ENCODE results near the gene RAP1GDS1. TPM values are rescaled to one million over a fixed set of nuclear protein-coding genes. Genes with fewer than 3 reads are reported as not detected.
"Not testable (repeated sequence)": the region's sequence is repeated elsewhere in the genome, so short reads cannot be mapped to it uniquely, and the experiment has no call there.

RAP1GDS1 gene
- total and polyA plus RNA-seq, 5 experiments from 2014 or later: 23.2 to 41.3 (median 30.7) TPM

DNA sequence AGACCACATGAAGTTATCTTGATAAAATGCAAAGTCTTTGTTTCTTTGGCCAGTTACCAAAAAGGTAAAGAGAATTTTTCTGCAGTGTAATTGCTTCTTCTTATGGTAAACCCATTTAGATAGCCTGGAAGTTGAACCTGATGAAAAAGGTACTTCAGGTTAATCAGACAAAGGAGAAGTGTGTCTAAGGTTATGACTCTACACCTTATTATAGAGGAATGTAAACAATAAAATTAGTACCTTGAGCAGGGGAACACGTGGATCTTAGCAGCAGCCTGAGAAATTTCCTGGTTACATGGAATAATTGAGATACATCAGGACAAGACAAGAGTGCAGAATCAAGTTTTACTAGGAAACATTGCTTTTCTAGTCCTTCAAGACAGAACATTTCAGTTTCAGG is 70.8 kb downstream of the RAP1GDS1 start:
- H3K27ac Mint-ChIP-seq: no peak overlapping the region
- no peak for DNase-seq
- H3K4me1 Mint-ChIP-seq: peaks cover 0 to 9% (median 3%) of the 10 kb centered on the region in 4 donors
- POLR2A ChIA-PET: no interaction called here
- no peaks in the 10 kb centered on the region for H3K27me3 Mint-ChIP-seq
- H3K9me3 Mint-ChIP-seq: peaks cover 7 to 88% (median 18%) of the 10 kb centered on the region in 9 donors
- ATAC-seq: no peak
- H3K36me3 Mint-ChIP-seq: peaks cover 18 to 65% (median 44%) of the 10 kb centered on the region in 3 donors
- H3K4me3 Mint-ChIP-seq: no peak overlapping the region

DNA sequence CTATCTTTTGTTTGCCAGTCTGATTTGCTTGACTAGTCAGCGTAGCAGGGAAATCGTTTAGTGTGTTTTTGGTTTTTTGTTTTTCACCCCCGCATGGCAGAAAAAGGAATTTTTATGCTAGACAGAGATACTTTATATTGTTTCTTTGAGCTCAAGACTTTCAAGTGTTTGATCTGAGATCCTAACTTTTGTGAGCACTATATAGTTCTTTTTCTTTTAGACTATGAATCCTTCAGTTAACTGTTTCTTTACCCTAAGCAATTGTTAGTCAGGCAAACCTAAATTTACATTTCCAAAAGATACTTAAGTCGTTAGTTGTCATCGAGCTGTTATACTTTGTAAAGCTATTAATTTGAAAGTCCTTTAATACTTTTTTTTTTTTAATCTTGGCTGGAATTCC is 73.3 kb downstream of the RAP1GDS1 start:
- H3K36me3 Mint-ChIP-seq: peaks cover 23 to 59% (median 32%) of the 10 kb centered on the region in 3 donors
- no peak overlapping the region for H3K4me3 Mint-ChIP-seq
- DNase-seq (no peak), ATAC-seq (no peak)
- peaks cover 3 to 9% (median 6%) of the 10 kb centered on the region in 4 donors for H3K4me1 Mint-ChIP-seq
- H3K9me3 Mint-ChIP-seq: peaks cover 5 to 71% (median 23%) of the 10 kb centered on the region in 9 donors
- H3K27me3 Mint-ChIP-seq: no peaks in the 10 kb centered on the region
- POLR2A ChIA-PET: no interaction called here
- H3K27ac Mint-ChIP-seq: no peak overlapping the region

DNA sequence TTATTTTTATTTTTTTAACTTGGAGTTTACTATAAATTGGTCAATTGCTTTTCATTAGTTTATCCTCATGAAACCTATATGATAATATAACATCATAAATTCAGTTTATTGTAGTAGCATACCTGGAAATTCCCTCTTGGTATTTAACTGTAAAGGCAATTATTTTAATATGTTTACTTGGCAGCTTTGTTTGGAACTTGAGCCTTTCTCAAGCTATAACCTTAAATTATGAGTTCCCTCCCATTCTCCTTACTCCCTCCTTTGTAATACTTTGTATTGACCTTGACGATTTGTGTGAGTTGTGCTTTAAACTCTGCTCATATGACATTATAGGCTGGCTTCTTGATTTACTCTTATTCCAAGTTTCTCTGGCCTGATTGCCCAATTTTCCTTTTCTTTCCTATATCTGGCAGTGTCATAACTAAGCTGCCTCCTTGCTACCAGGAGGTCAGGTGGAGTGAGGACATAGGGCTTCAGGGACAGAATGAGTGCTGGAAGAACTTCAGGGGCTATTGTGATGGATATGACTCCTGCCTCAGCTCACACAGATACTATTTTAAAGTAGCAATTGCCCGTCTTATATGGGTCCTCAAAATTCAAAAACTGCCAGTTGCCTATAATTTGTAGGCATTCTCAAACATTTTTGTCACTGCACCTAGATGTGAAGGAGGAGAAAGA is 77.7 kb downstream of the RAP1GDS1 start:
- POLR2A ChIA-PET: no interaction called here
- no peak overlapping the region for H3K4me3 Mint-ChIP-seq

DNA sequence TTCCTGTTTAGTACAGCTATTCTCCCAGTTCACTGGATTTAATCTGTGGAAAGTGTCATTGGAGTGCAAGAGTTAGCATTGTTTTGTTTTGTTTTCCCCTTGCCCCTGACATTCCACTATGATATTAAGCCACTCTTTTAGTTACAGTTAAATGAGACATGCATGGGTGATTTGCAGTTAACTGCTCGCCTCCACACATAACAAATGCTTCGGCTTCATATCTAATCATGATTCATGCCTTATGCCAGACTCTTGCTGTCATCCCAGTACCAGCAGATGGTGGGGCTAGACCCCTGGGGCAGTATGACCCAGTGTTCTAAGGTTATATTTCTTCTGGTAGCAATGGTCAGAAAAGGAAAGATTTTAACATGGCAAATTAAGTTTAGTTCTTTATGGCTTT is 80.1 kb downstream of the RAP1GDS1 start:
- no peaks in the 10 kb centered on the region for H3K27me3 Mint-ChIP-seq
- POLR2A ChIA-PET: no interaction called here
- DNase-seq (no peak), ATAC-seq (no peak)
- H3K4me3 Mint-ChIP-seq: no peak overlapping the region
- peaks cover 1 to 12% (median 9%) of the 10 kb centered on the region in 9 donors for H3K9me3 Mint-ChIP-seq
- H3K4me1 Mint-ChIP-seq: peaks cover 3 to 10% (median 6%) of the 10 kb centered on the region in 4 donors
- H3K36me3 Mint-ChIP-seq: peaks cover 6 to 47% (median 42%) of the 10 kb centered on the region in 3 donors
- no peak overlapping the region for H3K27ac Mint-ChIP-seq

More for the DNA sequence above, 77.7 kb downstream of the RAP1GDS1 start:
- Mint-ChIP-seq H3K36me3 (peaks cover 19 to 48% (median 27%) of the 10 kb centered on the region in 3 donors), H3K4me1 (peaks cover 6 to 13% (median 6%) of the 10 kb centered on the region in 4 donors), H3K9me3 (peaks cover 1 to 33% (median 13%) of the 10 kb centered on the region in 9 donors), H3K27me3 (no peaks in the 10 kb centered on the region), H3K27ac (no peak overlapping the region)
- ATAC-seq: no peak
- DNase-seq: no peak

DNA sequence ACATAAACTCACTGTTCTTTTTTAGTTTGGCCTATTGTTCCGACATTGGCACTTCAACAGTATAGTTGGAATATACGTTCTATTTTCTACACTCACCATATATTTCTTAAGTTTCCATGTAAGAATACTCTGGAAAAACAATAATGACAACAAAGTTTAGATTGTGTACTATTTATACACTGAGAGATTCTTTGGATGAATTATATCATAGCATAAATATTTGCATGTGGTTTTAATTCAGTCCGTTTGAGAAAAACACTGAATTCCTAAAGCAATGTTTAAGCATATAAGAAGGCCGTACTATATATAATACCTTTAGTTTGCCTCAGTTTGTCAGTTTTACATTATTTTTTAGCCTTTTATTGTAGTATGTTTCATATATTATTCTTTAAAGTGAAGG is 82.4 kb downstream of the RAP1GDS1 start:
- Mint-ChIP-seq H3K36me3 (peaks cover 6 to 59% (median 57%) of the 10 kb centered on the region in 3 donors), H3K4me1 (peaks cover 0 to 7% (median 3%) of the 10 kb centered on the region in 4 donors), H3K27me3 (no peaks in the 10 kb centered on the region), H3K4me3 (no peak overlapping the region), H3K27ac (no peak overlapping the region), H3K9me3 (peaks cover 0 to 9% (median 6%) of the 10 kb centered on the region in 9 donors)
- ATAC-seq: no peak
- DNase-seq: no peak
- POLR2A ChIA-PET: no interaction called here

DNA sequence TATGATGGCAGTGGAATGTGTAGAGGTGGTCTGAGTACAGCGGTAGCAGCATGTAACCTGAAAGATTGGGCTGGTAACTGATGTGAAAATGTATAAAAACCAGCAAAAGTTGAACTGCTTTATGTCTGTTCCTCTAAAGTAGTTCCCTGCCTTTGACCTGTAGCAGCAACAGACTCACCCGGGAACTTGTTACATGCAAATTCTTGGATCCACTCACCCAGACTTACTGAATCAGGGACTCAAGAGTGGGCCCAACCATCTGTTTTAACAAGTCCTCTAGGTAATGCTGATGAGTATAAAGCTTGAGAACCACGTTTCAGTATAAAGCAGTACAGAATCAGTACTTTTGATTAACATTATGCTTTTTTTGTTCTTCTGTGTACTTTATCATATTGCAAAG is 84.7 kb downstream of the RAP1GDS1 start:
- DNase-seq: no peak
- POLR2A ChIA-PET: no interaction called here
- ATAC-seq: no peak
- peaks cover 0 to 13% (median 2%) of the 10 kb centered on the region in 9 donors for H3K9me3 Mint-ChIP-seq
- no peaks in the 10 kb centered on the region for H3K27me3 Mint-ChIP-seq
- no peak overlapping the region for H3K4me3 Mint-ChIP-seq
- H3K27ac Mint-ChIP-seq: peak overlapping the region in 2 of 10 donors; percentile 21 to 24
- H3K4me1 Mint-ChIP-seq: peaks cover 0 to 7% (median 3%) of the 10 kb centered on the region in 4 donors
- H3K36me3 Mint-ChIP-seq: peaks cover 0 to 61% (median 59%) of the 10 kb centered on the region in 3 donors

DNA sequence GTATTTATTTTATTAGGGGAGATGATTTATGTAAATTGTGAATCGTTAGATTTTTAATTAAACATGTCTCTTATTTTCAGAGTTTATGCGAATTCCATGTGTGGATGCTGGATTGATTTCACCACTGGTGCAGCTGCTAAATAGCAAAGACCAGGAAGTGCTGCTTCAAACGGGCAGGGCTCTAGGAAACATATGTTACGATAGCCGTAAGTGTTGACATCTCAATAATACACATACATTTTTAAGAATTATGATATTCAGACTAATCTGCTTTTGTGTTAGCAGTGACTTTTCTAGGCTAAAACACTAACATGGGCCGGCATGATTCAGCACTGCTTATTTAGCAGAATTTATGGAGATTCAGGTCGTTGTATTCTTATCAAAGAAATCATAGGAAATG is 91.2 kb downstream of the RAP1GDS1 start:
- Mint-ChIP-seq H3K4me1 (peaks cover 5 to 22% (median 14%) of the 10 kb centered on the region in 4 donors), H3K27ac (peak overlapping the region in 1 of 10 donors; percentile 22), H3K36me3 (peaks cover 0 to 61% (median 57%) of the 10 kb centered on the region in 3 donors), H3K27me3 (no peaks in the 10 kb centered on the region), H3K9me3 (peaks cover 0 to 13% (median 4%) of the 10 kb centered on the region in 9 donors), H3K4me3 (peak overlapping the region in 1 of 10 donors; percentile 70)
- DNase-seq (no peak), ATAC-seq (no peak)
- POLR2A ChIA-PET: no interaction called here

DNA sequence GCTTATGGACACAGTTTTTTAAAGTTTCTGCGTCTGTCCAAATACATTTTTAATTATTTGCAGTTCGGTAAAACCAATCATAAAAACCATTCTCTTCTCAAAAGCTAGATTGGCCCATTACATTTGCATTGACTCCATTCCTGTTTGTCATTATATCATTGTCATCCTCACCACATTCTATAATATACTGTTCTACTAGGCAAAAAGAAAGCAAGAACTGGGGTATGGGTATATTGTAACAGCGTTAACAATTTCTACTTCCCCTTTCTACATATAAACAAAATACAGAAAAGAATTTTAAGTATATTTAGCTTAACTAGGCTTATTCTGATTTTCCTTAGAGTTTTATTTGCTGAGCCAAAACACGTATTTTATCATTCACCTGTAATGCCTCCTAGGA is 91.8 kb downstream of the RAP1GDS1 start:
- H3K36me3 Mint-ChIP-seq: peaks cover 0 to 59% (median 54%) of the 10 kb centered on the region in 3 donors
- H3K27ac Mint-ChIP-seq: no peak overlapping the region
- H3K9me3 Mint-ChIP-seq: peaks cover 0 to 12% (median 4%) of the 10 kb centered on the region in 9 donors
- POLR2A ChIA-PET: no interaction called here
- H3K4me1 Mint-ChIP-seq: peaks cover 5 to 22% (median 14%) of the 10 kb centered on the region in 4 donors
- H3K27me3 Mint-ChIP-seq: no peaks in the 10 kb centered on the region
- DNase-seq: no peak
- ATAC-seq: no peak
- H3K4me3 Mint-ChIP-seq: peak overlapping the region in 2 of 10 donors; percentile 48 to 70

DNA sequence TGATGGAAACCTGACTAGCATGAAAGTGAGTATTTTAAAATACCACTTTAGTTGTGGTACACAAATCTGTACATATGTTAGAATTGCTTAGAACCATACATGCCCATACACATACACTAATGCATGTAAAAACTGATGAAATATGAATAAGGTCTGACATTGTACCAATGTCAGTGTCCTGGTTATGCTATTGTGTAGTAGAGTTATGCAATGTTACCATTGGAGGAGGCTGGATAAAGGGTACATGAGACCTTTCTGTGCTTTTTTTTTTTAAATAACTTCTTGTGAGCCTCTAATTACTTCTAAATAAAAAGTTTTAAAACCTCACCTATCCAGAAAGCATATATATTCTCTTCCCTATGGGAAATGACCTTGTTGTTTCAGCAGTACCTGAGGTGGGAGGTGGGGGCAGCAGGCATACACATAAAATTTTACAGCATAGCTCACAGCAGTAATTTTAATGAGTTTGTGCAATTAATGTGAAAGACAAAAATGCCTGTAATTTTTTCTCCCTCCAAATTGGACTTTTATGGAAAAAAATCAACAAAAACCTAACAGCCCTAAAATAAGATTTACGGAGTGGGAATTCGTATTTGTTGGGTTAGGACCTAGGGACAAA is 97.6 kb downstream of the RAP1GDS1 start:
- H3K9me3 Mint-ChIP-seq: peaks cover 0 to 14% (median 3%) of the 10 kb centered on the region in 9 donors
- H3K36me3 Mint-ChIP-seq: peaks cover 15 to 46% (median 31%) of the 10 kb centered on the region in 3 donors
- no peak for DNase-seq
- no peak overlapping the region for H3K27ac Mint-ChIP-seq
- no peaks in the 10 kb centered on the region for H3K27me3 Mint-ChIP-seq
- no peak for ATAC-seq
- no peak overlapping the region for H3K4me3 Mint-ChIP-seq
- POLR2A ChIA-PET: no interaction called here
- H3K4me1 Mint-ChIP-seq: peaks cover 5 to 10% (median 6%) of the 10 kb centered on the region in 4 donors

DNA sequence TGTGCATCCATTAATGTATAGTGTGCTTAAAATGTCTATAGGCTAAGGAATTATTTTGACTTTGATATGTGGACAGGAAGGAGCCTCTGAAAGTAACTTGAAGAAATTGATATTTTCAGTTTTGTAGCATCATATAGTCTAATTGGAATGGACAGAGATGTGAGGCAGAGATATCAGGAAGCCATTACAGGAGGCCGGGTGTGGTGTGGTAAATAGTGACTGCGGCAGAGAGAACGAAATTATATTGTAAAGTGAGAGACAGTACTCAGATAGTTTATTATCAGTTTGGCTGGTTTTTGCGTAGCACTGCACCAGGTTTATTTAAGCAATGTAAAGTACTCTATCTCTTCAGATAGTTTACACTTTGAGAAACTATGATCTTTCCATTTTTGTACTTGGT is 98.5 kb downstream of the RAP1GDS1 start:
- Mint-ChIP-seq H3K27me3 (no peaks in the 10 kb centered on the region), H3K4me3 (no peak overlapping the region), H3K36me3 (peaks cover 22 to 55% (median 40%) of the 10 kb centered on the region in 3 donors), H3K9me3 (peaks cover 0 to 17% (median 5%) of the 10 kb centered on the region in 9 donors), H3K27ac (peak overlapping the region in 1 of 10 donors; percentile 34), H3K4me1 (peaks cover 5 to 10% (median 6%) of the 10 kb centered on the region in 4 donors)
- POLR2A ChIA-PET: no interaction called here
- DNase-seq: no peak
- no peak for ATAC-seq

DNA sequence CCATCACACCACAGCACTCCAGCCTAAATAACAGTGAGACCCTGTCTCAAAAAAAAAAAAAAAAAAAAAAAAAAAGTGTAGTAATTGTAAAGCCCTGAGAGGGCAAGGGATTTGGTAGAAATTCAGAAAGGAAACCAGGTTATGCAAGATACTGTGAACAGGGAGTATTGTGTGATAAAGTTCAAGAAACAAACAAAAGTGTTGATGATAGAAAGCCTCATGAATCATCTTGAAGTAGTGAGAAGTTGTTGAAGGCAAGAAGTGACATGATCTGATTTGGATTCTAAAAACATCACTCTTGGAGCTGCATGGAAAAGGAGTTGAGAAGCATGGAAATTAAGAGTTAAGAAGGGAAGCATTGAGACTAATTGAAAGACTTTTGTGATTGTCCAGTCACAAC is 102.2 kb downstream of the RAP1GDS1 start:
- ATAC-seq (no peak), DNase-seq (no peak)
- H3K27me3 Mint-ChIP-seq: no peaks in the 10 kb centered on the region
- H3K4me1 Mint-ChIP-seq: peaks cover 5 to 10% (median 7%) of the 10 kb centered on the region in 4 donors
- H3K27ac Mint-ChIP-seq: peak overlapping the region in 1 of 10 donors; percentile 2
- no peak overlapping the region for H3K4me3 Mint-ChIP-seq
- POLR2A ChIA-PET: no interaction called here
- H3K9me3 Mint-ChIP-seq: peaks cover 8 to 38% (median 26%) of the 10 kb centered on the region in 9 donors
- peaks cover 45 to 74% (median 54%) of the 10 kb centered on the region in 3 donors for H3K36me3 Mint-ChIP-seq

DNA sequence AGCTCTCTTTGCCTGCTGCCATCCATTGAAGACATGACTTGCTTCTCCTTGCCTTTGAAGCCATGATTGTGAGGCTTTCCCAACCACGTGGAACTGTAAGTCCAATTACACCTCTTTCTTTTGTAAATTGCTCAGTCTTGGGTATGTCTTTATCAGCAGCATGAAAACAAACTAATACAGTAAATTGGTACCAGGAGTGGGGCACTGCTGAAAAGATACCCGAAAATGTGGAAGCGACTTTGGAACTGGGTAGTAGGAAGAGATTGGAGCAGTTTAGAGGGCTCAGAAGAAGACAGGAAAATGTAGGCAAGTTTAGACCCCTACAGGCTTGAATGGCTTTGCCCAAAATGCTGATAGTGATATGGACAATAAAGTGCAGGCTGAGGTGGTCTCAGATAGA is 105.1 kb downstream of the RAP1GDS1 start:
- ATAC-seq, H3K4me1 Mint-ChIP-seq, DNase-seq, H3K27me3 Mint-ChIP-seq, H3K4me3 Mint-ChIP-seq, H3K27ac Mint-ChIP-seq: not testable (repeated sequence)
- H3K36me3 Mint-ChIP-seq: peaks cover 49 to 88% (median 77%) of the 10 kb centered on the region in 3 donors
- POLR2A ChIA-PET: interaction anchor here (1.0 kb wide), 1 partner anchor 105 kb away, joined by 3 read pairs; the partner anchor contains the start of gene RAP1GDS1
- peaks cover 5 to 49% (median 31%) of the 10 kb centered on the region in 9 donors for H3K9me3 Mint-ChIP-seq

DNA sequence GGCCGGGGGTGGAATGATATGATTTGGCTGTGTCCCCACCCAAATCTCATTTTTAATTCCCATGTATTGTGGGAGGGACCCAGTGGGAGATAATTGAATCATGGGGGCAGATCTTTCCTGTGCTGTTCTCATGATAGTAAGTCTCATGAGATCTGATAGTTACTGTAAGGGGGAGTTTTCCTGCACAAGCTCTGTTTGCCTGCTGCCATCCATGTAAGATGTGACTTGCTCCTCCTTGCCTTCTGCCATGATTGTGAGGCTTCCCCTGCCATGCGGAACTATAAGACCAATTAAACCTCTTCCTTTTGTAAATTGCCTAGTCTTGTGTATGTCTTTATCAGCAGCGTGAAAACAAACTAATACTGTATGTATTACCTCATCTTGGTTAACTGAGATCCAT is 106.8 kb downstream of the RAP1GDS1 start:
- ATAC-seq, POLR2A ChIA-PET, H3K27me3 Mint-ChIP-seq, H3K4me3 Mint-ChIP-seq, H3K27ac Mint-ChIP-seq, H3K4me1 Mint-ChIP-seq, DNase-seq: not testable (repeated sequence)
- Mint-ChIP-seq H3K36me3 (peaks cover 42 to 83% (median 82%) of the 10 kb centered on the region in 3 donors), H3K9me3 (peaks cover 5 to 49% (median 31%) of the 10 kb centered on the region in 9 donors)

Measured in naive thymus-derived CD8-positive, alpha-beta T cell (primary cell).